ENCODE results near the gene CCDC3.
"Not testable (repeated sequence)": the region's sequence is repeated elsewhere in the genome, so short reads cannot be mapped to it uniquely, and the experiment has no call there.

The CCDC3 gene

GRCh38 chr10:12887780-12888179 is 113.7 kb downstream of the CCDC3 start:
- DNase-seq (ENCODE audit: low read depth): no peak

- DNase-seq (ENCODE audit: low read depth): no peak
Measured at GRCh38 chr10:12884851-12885250, 116.7 kb downstream of the CCDC3 start.

- no peak for DNase-seq (ENCODE audit: low read depth)
Measured at GRCh38 chr10:12880423-12880822, 121.1 kb downstream of the CCDC3 start.

- no peak for DNase-seq (ENCODE audit: low read depth)
Measured at GRCh38 chr10:12877150-12877549, 124.4 kb downstream of the CCDC3 start.

GRCh38 chr10:12876266-12876665 is 125.2 kb downstream of the CCDC3 start:
- DNase-seq (ENCODE audit: low read depth): no peak

- DNase-seq (ENCODE audit: low read depth): no peak
Measured at GRCh38 chr10:12875100-12875499, 126.4 kb downstream of the CCDC3 start.

- DNase-seq (ENCODE audit: low read depth): no peak
Measured at GRCh38 chr10:12874501-12874900, 127.0 kb downstream of the CCDC3 start.

- DNase-seq (ENCODE audit: low read depth): no peak
Measured at GRCh38 chr10:12873172-12873571, 128.3 kb downstream of the CCDC3 start.

GRCh38 chr10:12872577-12872976 is 128.9 kb downstream of the CCDC3 start:
- no peak for DNase-seq (ENCODE audit: low read depth)

- DNase-seq (ENCODE audit: low read depth): no peak
Measured at GRCh38 chr10:12869427-12869826, 132.1 kb downstream of the CCDC3 start.

- DNase-seq (ENCODE audit: low read depth): no peak
Measured at GRCh38 chr10:12868229-12868628, 133.3 kb downstream of the CCDC3 start.

GRCh38 chr10:12865515-12865914 is 136.0 kb downstream of the CCDC3 start:
- not testable (repeated sequence) for DNase-seq (ENCODE audit: low read depth)

- no peak for DNase-seq (ENCODE audit: low read depth)
Measured at GRCh38 chr10:12862459-12862858, 139.1 kb downstream of the CCDC3 start.

- no peak for DNase-seq (ENCODE audit: low read depth)
Measured at GRCh38 chr10:12854988-12855387, 146.5 kb downstream of the CCDC3 start.

GRCh38 chr10:12852687-12853086 is 148.8 kb downstream of the CCDC3 start:
- no peak for DNase-seq (ENCODE audit: low read depth)

- DNase-seq (ENCODE audit: low read depth): no peak
Measured at GRCh38 chr10:12849319-12850181, 152.0 kb downstream of the CCDC3 start.

- no peak for DNase-seq (ENCODE audit: low read depth)
Measured at GRCh38 chr10:12848439-12849173, 152.9 kb downstream of the CCDC3 start.

GRCh38 chr10:12847361-12847975 is 154.0 kb downstream of the CCDC3 start:
- no peak for DNase-seq (ENCODE audit: low read depth)

GRCh38 chr10:12846718-12847117 is 154.8 kb downstream of the CCDC3 start:
- DNase-seq (ENCODE audit: low read depth): no peak

Measured in GM04504 (cell line).